ACC112 (cell line): ENCODE measurements around the gene AATF.

ENCODE experiments used
- H2AFZ ChIP-seq: fragments of 200-600 bp; sonication (generic); one replicate; pipeline ENCODE4 v1.6.0; 2017; ENCODE audit warnings: antibody characterized with exemption, low read length; ENCODE audit not compliant: unreplicated experiment
- H3K27ac ChIP-seq: fragments of 200-600 bp; sonication (generic); 2 replicates; pipeline ENCODE4 v1.5.1; 2014; ENCODE audit warnings: low read depth, mild to moderate bottlenecking, antibody characterized with exemption, low read length, moderate library complexity
- H3K27me3 ChIP-seq: fragments of 200-600 bp; sonication (generic); 2 replicates; pipeline ENCODE4 v1.6.1; 2014; ENCODE audit warnings: mild to moderate bottlenecking, antibody characterized with exemption, low read length, moderate library complexity, mixed read lengths; ENCODE audit not compliant: insufficient read depth
- H3K36me3 ChIP-seq: fragments of 200-600 bp; sonication (generic); 2 replicates; pipeline ENCODE4 v1.6.1; 2016; ENCODE audit warnings: mild to moderate bottlenecking, antibody characterized with exemption, low read length, moderate library complexity, mixed read lengths; ENCODE audit not compliant: insufficient read depth
- H3K4me1 ChIP-seq: fragments of 200-600 bp; sonication (generic); one replicate; pipeline ENCODE4 v1.6.1; 2016; ENCODE audit warnings: low read length, mixed read lengths; ENCODE audit not compliant: insufficient read depth, unreplicated experiment, control insufficient read depth
- H3K4me3 ChIP-seq: fragments of 200-600 bp; sonication (generic); 2 replicates; pipeline ENCODE4 v1.5.1; 2014; ENCODE audit warnings: mild to moderate bottlenecking, low read depth, low read length
- H3K79me2 ChIP-seq: fragments of 200-600 bp; sonication (generic); one replicate; pipeline ENCODE4 v1.6.0; 2016; ENCODE audit warnings: low read length; ENCODE audit not compliant: control insufficient read depth, unreplicated experiment, insufficient read depth

Gene AATF

GRCh38 chr17:37094391-37094790 lies 145.6 kb downstream of the AATF start:
- H3K36me3 ChIP-seq: peaks cover 4% of the 10 kb centered on the region; the same call in 1 of the 2 replicates
- H3K27ac ChIP-seq: no peak overlapping the region
- H3K4me1 ChIP-seq: no peaks in the 10 kb centered on the region
- H2AFZ ChIP-seq: no peak overlapping the region
- H3K27me3 ChIP-seq: no peaks in the 10 kb centered on the region
- no peak overlapping the region for H3K4me3 ChIP-seq
- H3K79me2 ChIP-seq: no peaks in the 10 kb centered on the region

- no peaks in the 10 kb centered on the region for H3K79me2 ChIP-seq
- H3K4me1 ChIP-seq: no peaks in the 10 kb centered on the region
- no peak overlapping the region for H3K27ac ChIP-seq
- no peak overlapping the region for H2AFZ ChIP-seq
- H3K27me3 ChIP-seq: no peaks in the 10 kb centered on the region
- H3K4me3 ChIP-seq: no peak overlapping the region
- H3K36me3 ChIP-seq: peaks cover 3% of the 10 kb centered on the region; the same call in 1 of the 2 replicates
Measured at GRCh38 chr17:37096071-37096470, 147.3 kb downstream of the AATF start.

GRCh38 chr17:37097154-37097553 lies 148.4 kb downstream of the AATF start:
- peaks cover 3% of the 10 kb centered on the region; the same call in 1 of the 2 replicates for H3K36me3 ChIP-seq
- H3K27ac ChIP-seq: no peak overlapping the region
- no peak overlapping the region for H2AFZ ChIP-seq
- no peaks in the 10 kb centered on the region for H3K27me3 ChIP-seq
- H3K4me3 ChIP-seq: no peak overlapping the region
- H3K4me1 ChIP-seq: no peaks in the 10 kb centered on the region
- H3K79me2 ChIP-seq: no peaks in the 10 kb centered on the region

- Histone ChIP-seq H3K27me3 (no peaks in the 10 kb centered on the region), H2AFZ (no peak overlapping the region), H3K4me1 (no peaks in the 10 kb centered on the region), H3K27ac (no peak overlapping the region), H3K79me2 (no peaks in the 10 kb centered on the region), H3K4me3 (no peak overlapping the region), H3K36me3 (peaks cover 3% of the 10 kb centered on the region; the same call in 1 of the 2 replicates)
Measured at GRCh38 chr17:37098152-37098551, 149.4 kb downstream of the AATF start.

- H3K27me3 ChIP-seq: no peaks in the 10 kb centered on the region
- no peaks in the 10 kb centered on the region for H3K79me2 ChIP-seq
- H2AFZ ChIP-seq: no peak overlapping the region
- H3K4me3 ChIP-seq: no peak overlapping the region
- H3K27ac ChIP-seq: no peak overlapping the region
- peaks cover 3% of the 10 kb centered on the region; the same call in 1 of the 2 replicates for H3K36me3 ChIP-seq
- no peaks in the 10 kb centered on the region for H3K4me1 ChIP-seq
Measured at GRCh38 chr17:37098910-37099664, 150.3 kb downstream of the AATF start.

GRCh38 chr17:37100231-37100630 lies 151.5 kb downstream of the AATF start:
- H3K4me3 ChIP-seq: no peak overlapping the region
- no peaks in the 10 kb centered on the region for H3K4me1 ChIP-seq
- H3K36me3 ChIP-seq: peaks cover 6% of the 10 kb centered on the region; the same call in 1 of the 2 replicates
- no peaks in the 10 kb centered on the region for H3K27me3 ChIP-seq
- no peak overlapping the region for H3K27ac ChIP-seq
- no peaks in the 10 kb centered on the region for H3K79me2 ChIP-seq
- H2AFZ ChIP-seq: no peak overlapping the region

GRCh38 chr17:37101306-37101705 lies 152.6 kb downstream of the AATF start:
- H3K27ac ChIP-seq: no peak overlapping the region
- H3K27me3 ChIP-seq: no peaks in the 10 kb centered on the region
- no peak overlapping the region for H2AFZ ChIP-seq
- no peaks in the 10 kb centered on the region for H3K4me1 ChIP-seq
- peaks cover 6% of the 10 kb centered on the region; the same call in 1 of the 2 replicates for H3K36me3 ChIP-seq
- no peak overlapping the region for H3K4me3 ChIP-seq
- H3K79me2 ChIP-seq: no peaks in the 10 kb centered on the region

- Histone ChIP-seq H3K79me2 (no peaks in the 10 kb centered on the region), H2AFZ (no peak overlapping the region), H3K27me3 (no peaks in the 10 kb centered on the region), H3K27ac (no peak overlapping the region), H3K4me1 (no peaks in the 10 kb centered on the region), H3K36me3 (peaks cover 3% of the 10 kb centered on the region), H3K4me3 (no peak overlapping the region)
Measured at GRCh38 chr17:37103231-37103630, 154.5 kb downstream of the AATF start.

GRCh38 chr17:37106049-37106448 lies 157.3 kb downstream of the AATF start:
- Histone ChIP-seq H3K36me3 (peaks cover 8% of the 10 kb centered on the region), H3K27me3 (no peaks in the 10 kb centered on the region), H3K4me1 (no peaks in the 10 kb centered on the region), H2AFZ (no peak overlapping the region), H3K27ac (no peak overlapping the region), H3K4me3 (no peak overlapping the region), H3K79me2 (no peaks in the 10 kb centered on the region)
